ENCODE measurements around the gene RPRM.

GRCh38 chr2:153479573-153479972 is 1.0 kb upstream of the RPRM start:
- no peak for TF ChIP-seq CTCF (conservative IDR thresholded peaks at IDR 0.05; ENCODE audit: low read length)
- TF ChIP-seq EZH2phosphoT487 (IDR thresholded peaks at IDR 0.05; ENCODE audit: borderline replicate concordance, low read depth, low read length): no peak

All from OCI-LY7 (cell line).